Heart left ventricle (tissue), 13 donors: Measurements from ENCODE around the gene FPGT.

ENCODE experiments used
- POLR2A ChIP-seq, 2 donors: fragments of 450-650 bp; IDR thresholded peaks; one replicate each; pipeline ENCODE4 v1.6.1; 2017; ENCODE audit warnings: antibody characterized with exemption in 2 of 2, mild to moderate bottlenecking in 2 of 2, moderate library complexity in 2 of 2
- TF ChIP-seq, protein P1 (sequence below), 12 donors: fragments of 200-600 bp; sonication (generic) in 4 of 12; IDR thresholded peaks; one replicate each; pipeline versions ENCODE4 v1.5.0 to v1.8.0; 2018 to 2022; ENCODE audit warnings: antibody characterized with exemption in 12 of 12, mild to moderate bottlenecking in 5 of 12
- donor health status: ischemic (EF 13 %, LVEDD 7.1; RV severe dilation, severe dysfunction).
- donor health status: DM: no; HTN: yes; CAD: no.
- donor health status: DM: no; HTN: no; CAD: no.
- donor health status: ischemic (EF 25% LVEDD 6.9; RV normal size, moderate dysfunction).
- donor health status: ischemic (EF 25% LVEDD 5.7; RV mildly dilated, moderate dysfunction).
- donor health status: ischemic (EF 35%, LVEDD 5.7; RV mildly dilated, moderate dysfunction).
- donor health status: nonischemic (EF 11% LVEDD 7.7; RV severe dilation, severe dysfunction).
- donor health status: DM: yes; HTN: yes; CAD: no.
- donor health status: PGD.
- donor health status: ischemic (EF 29% LVEDD 5.4; RV normal size, mild dysfunction).
- donor health status: nonischemic (EF 23%, LVEDD 6.1; RV moderate dilation, normal function).

DNA sequence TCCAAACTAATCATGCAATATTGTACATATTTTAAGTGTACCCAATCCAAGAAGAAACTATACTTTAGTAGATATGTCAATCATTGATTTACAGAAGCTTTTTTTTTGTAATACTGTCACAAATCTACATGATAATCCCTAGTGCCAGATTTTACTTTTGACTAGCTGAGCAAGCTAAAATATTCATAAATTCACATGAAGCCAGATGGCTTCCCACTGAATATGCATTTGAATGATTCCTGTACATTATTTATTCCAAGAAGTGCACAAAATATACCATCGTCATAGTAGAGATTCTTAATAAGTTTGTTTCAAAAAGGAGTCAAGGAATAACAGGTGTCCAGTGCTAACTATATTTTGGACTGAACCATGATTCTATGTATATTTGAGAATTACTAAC, 17.2 kb downstream of the FPGT start:
- TF ChIP-seq, protein P1, sequence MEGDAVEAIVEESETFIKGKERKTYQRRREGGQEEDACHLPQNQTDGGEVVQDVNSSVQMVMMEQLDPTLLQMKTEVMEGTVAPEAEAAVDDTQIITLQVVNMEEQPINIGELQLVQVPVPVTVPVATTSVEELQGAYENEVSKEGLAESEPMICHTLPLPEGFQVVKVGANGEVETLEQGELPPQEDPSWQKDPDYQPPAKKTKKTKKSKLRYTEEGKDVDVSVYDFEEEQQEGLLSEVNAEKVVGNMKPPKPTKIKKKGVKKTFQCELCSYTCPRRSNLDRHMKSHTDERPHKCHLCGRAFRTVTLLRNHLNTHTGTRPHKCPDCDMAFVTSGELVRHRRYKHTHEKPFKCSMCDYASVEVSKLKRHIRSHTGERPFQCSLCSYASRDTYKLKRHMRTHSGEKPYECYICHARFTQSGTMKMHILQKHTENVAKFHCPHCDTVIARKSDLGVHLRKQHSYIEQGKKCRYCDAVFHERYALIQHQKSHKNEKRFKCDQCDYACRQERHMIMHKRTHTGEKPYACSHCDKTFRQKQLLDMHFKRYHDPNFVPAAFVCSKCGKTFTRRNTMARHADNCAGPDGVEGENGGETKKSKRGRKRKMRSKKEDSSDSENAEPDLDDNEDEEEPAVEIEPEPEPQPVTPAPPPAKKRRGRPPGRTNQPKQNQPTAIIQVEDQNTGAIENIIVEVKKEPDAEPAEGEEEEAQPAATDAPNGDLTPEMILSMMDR (IDR thresholded peaks at IDR 0.05) = no peak
- no peak for TF ChIP-seq POLR2A (IDR thresholded peaks at IDR 0.05)
